Measurements from ENCODE around the gene TRRAP. TPM values are rescaled to one million over a fixed set of nuclear protein-coding genes. Genes with fewer than 3 reads are reported as not detected.

The TRRAP gene
- total and polyA plus RNA-seq, 2 of the 4 experiments (the other 2 are of a cell fraction), result 12.5 to 18.1 TPM

GRCh38 chr7:98879979-98880315 is 1.6 kb downstream of the TRRAP start:
- Histone ChIP-seq H3K79me1 (ENCODE audit: low read depth in 1 of 2, low read length in 2 of 2) (peaks cover 24 to 34% of the 10 kb centered on the region in 2 experiments), H4K5ac (ENCODE audit: low read depth, low read length) (no peak overlapping the region), H3K4me2 (ENCODE audit: low read depth, low read length) (peak overlapping the region; percentile 98), H3K9me3 (ENCODE audit: control insufficient read depth, insufficient read depth, low read length) (no peaks in the 10 kb centered on the region), H4K20me1 (ENCODE audit: insufficient read depth, low read length) (peaks cover 18% of the 10 kb centered on the region), H2AFZ (replicated peaks; ENCODE audit: low read length, poor library complexity) (no peak overlapping the region), H4K91ac (ENCODE audit: insufficient read depth, low read depth, low read length) (no peak overlapping the region), H2BK5ac (ENCODE audit: low read depth, low read length, poor library complexity, severe bottlenecking) (no peak overlapping the region), H2AK5ac (ENCODE audit: low read depth, low read length) (no peak overlapping the region), H3K4me1 (ENCODE audit: control insufficient read depth, insufficient read depth, low read length) (peaks cover 9% of the 10 kb centered on the region), H3K9me1 (ENCODE audit: insufficient read depth, low read length) (peaks cover 5% of the 10 kb centered on the region; the same call in 1 of the 2 replicates), H2BK120ac (ENCODE audit: low read depth, low read length) (no peak overlapping the region), H3K27me3 (ENCODE audit: control insufficient read depth, insufficient read depth, low read length) (no peaks in the 10 kb centered on the region), H3K27ac (ENCODE audit: insufficient read depth, low read length) (no peak overlapping the region), H3K23ac (ENCODE audit: low read depth, low read length) (peak overlapping the region; percentile 17; the same call in 1 of the 2 replicates), H2BK20ac (ENCODE audit: low read depth, low read length) (no peak overlapping the region), H2AK9ac (replicated peaks; ENCODE audit: low read depth, low read length, poor library complexity) (peak overlapping the region; percentile 98), H3K18ac (ENCODE audit: low read depth, low read length) (no peak overlapping the region), H4K8ac (ENCODE audit: low read depth in 2 of 2, low read length in 2 of 2) (no peak overlapping the region), H3K14ac (replicated peaks; ENCODE audit: low read depth, low read length) (no peak overlapping the region), H3K4me3 (ENCODE audit: insufficient read depth, low read depth, low read length) (peak overlapping the region; percentile 99; the same call in 1 of the 2 replicates), H3K36me3 (ENCODE audit: control insufficient read depth, insufficient read depth, low read length) (peaks cover 23% of the 10 kb centered on the region), H2BK15ac (ENCODE audit: low read depth, low read length) (no peak overlapping the region), H3K56ac (ENCODE audit: extremely low read depth, insufficient read depth, low read length) (no peak overlapping the region), H3K4ac (ENCODE audit: low read depth, low read length) (no peak overlapping the region), H3K9ac (ENCODE audit: low read depth, low read length) (0 out of 2 replicates have a peak overlapping the region, but pooled peaks have one; percentile 93)
- no peak for DNase-seq
- in situ Hi-C loops (cut with MboI; ENCODE audit: low sequenced_read_pairs), result no loop called here
- 87% methylated on average over 5 of the region's 9 CpGs; no CpG with 5 or more reads in 1 of the 2 experiments for WGBS, 2 experiments (ENCODE audit: extremely low coverage in 2 of 2, insufficient read length in 1 of 2)
- POLR2A ChIA-PET (ENCODE audit: unreplicated experiment), result no interaction called here
- no peak for TF ChIP-seq MAFK (IDR thresholded peaks at IDR 0.05; ENCODE audit: low read depth, low read length)
- TF ChIP-seq RCOR1 (IDR thresholded peaks at IDR 0.05; ENCODE audit: insufficient replicate concordance, low read length), result no peak
- no peak for TF ChIP-seq FOS (IDR thresholded peaks at IDR 0.05; ENCODE audit: low read depth, low read length)
- no peak for TF ChIP-seq POLR2A (IDR thresholded peaks at IDR 0.05; ENCODE audit: low read depth, low read length)
- no peak for TF ChIP-seq MXI1 (IDR thresholded peaks at IDR 0.05; ENCODE audit: borderline replicate concordance, low read depth, low read length)
- no peak for TF ChIP-seq CTCF (conservative IDR thresholded peaks at IDR 0.05; ENCODE audit: low read depth, low read length)
- TF ChIP-seq NFE2L2 (IDR thresholded peaks at IDR 0.05; ENCODE audit: low read depth, low read length), result no peak
- TF ChIP-seq SMC3 (IDR thresholded peaks at IDR 0.05; ENCODE audit: low read depth, low read length), result no peak
- no peak for TF ChIP-seq RAD21 (IDR thresholded peaks at IDR 0.05; ENCODE audit: low read length)
- TF ChIP-seq USF2 (IDR thresholded peaks at IDR 0.05; ENCODE audit: low read depth, low read length), result no peak
- TF ChIP-seq RFX5 (IDR thresholded peaks at IDR 0.05; ENCODE audit: low read depth, low read length), result no peak
- no peak for TF ChIP-seq CEBPB (IDR thresholded peaks at IDR 0.05; ENCODE audit: low read depth, low read length)
- TF ChIP-seq BHLHE40 (IDR thresholded peaks at IDR 0.05; ENCODE audit: low read depth, low read length), result no peak
- TF ChIP-seq CHD1 (IDR thresholded peaks at IDR 0.05; ENCODE audit: low read depth, low read length), result no peak
- no peak for TF ChIP-seq ELK1 (IDR thresholded peaks at IDR 0.05; ENCODE audit: borderline replicate concordance, low read depth, low read length)
- dilution Hi-C loops (cut with HindIII; ENCODE audit: low sequenced_read_pairs, unreplicated experiment), result no loop called here
- BruUV-seq (replicated peaks), result no TSS peak
- CTCF ChIA-PET, result no interaction called here
- intact Hi-C loops (cut with micrococcal nuclease), result no loop called here
- no peak for ATAC-seq (ENCODE audit: low read depth)
